B cell (primary cell): ENCODE results near the gene PTCHD4. TPM values are rescaled to one million over a fixed set of nuclear protein-coding genes. Genes with fewer than 3 reads are reported as not detected.

Experiments
- ATAC-seq: fragments of 200-7000 bp; cut with Tn5 transposase; one replicate; pipeline ENCODE4 v1.10.0; 2021; ENCODE audit warnings: low read depth, mild to moderate bottlenecking, moderate number of reproducible peaks, moderate library complexity
- CTCF ChIA-PET: fragments of 350-600 bp; sonication (Branson Sonifier 250); formaldehyde crosslinking; loops from one replicate; lab custom pipeline; 2021; ENCODE audit warnings: antibody characterized with exemption, inconsistent platforms; lab: Charles Lee
- POLR2A ChIA-PET: fragments of 350-600 bp; sonication (Branson Sonifier 250); formaldehyde crosslinking; loops from one replicate; lab custom pipeline; 2021; ENCODE audit warnings: antibody characterized with exemption; lab: Charles Lee
- DNase-seq: peaks from one replicate; pipeline ENCODE4 v3.0.0; 2013
- H2AFZ ChIP-seq: 2 replicates; pipeline ENCODE4 v1.6.1; 2012; ENCODE audit warnings: mild to moderate bottlenecking, low read depth, low read length; ENCODE audit not compliant: insufficient read depth, poor library complexity, severe bottlenecking
- H3K27ac ChIP-seq, 2 donors: 1 replicate in 1 of 2; 2 replicates in 1 of 2; pipeline ENCODE4 v1.5.1; 2012 to 2013; ENCODE audit warnings: low read length in 2 of 2, mild to moderate bottlenecking in 2 of 2, moderate library complexity in 1 of 2
- H3K27me3 ChIP-seq, 4 experiments: fragments of 200-600 bp in 1 of 4; sonication (generic) in 1 of 4; replicated peaks in 1 of 4; 1 replicate in 2 of 4; 2 replicates in 2 of 4; pipeline versions ENCODE4 v1.6.1 to v1.7.0; 2013 to 2016; ENCODE audit warnings: low read length in 3 of 4, mild to moderate bottlenecking in 2 of 4, mixed read lengths in 1 of 4, moderate library complexity in 1 of 4; ENCODE audit not compliant: insufficient read depth in 4 of 4, control insufficient read depth in 3 of 4; ENCODE audit errors: control extremely low read depth in 1 of 4
- H3K36me3 ChIP-seq, 2 experiments: replicated peaks in 1 of 2; 1 replicate in 1 of 2; 2 replicates in 1 of 2; pipeline versions ENCODE4 v1.6.1 to v1.7.1; 2013; ENCODE audit warnings: low read length in 1 of 2; ENCODE audit not compliant: insufficient read depth in 2 of 2, control insufficient read depth in 1 of 2; ENCODE audit errors: control extremely low read depth in 1 of 2, extremely low read depth in 1 of 2
- H3K4me1 ChIP-seq, 2 donors: fragments of 200-600 bp in 1 of 2; sonication (generic) in 1 of 2; 1 replicate in 1 of 2; 2 replicates in 1 of 2; pipeline versions ENCODE4 v1.5.1 to v1.6.1; 2013 to 2017; ENCODE audit warnings: low read length in 2 of 2; ENCODE audit not compliant: control insufficient read depth in 2 of 2, insufficient read depth in 2 of 2
- H3K4me2 ChIP-seq: replicated peaks from 2 replicates; pipeline ENCODE3; 2012; ENCODE audit warnings: mild to moderate bottlenecking, low read depth, low read length; ENCODE audit not compliant: poor library complexity, severe bottlenecking
- H3K4me3 ChIP-seq, 5 experiments: fragments of 200-600 bp in 1 of 5; sonication (generic) in 1 of 5; 1 replicate in 3 of 5; 2 replicates in 2 of 5; pipeline versions ENCODE4 v1.5.1 to v1.7.0; 2011 to 2016; ENCODE audit warnings: low read length in 4 of 5, mild to moderate bottlenecking in 4 of 5, low read depth in 2 of 5, control low read depth in 1 of 5, moderate library complexity in 1 of 5; ENCODE audit not compliant: insufficient read depth in 1 of 5; ENCODE audit errors: control extremely low read depth in 1 of 5, extremely low read depth in 1 of 5
- H3K79me2 ChIP-seq: fragments of 200-600 bp; sonication (generic); one replicate; pipeline ENCODE4 v1.6.0; 2016; ENCODE audit warnings: low read length; ENCODE audit not compliant: control insufficient read depth, insufficient read depth
- H3K9ac ChIP-seq: fragments of 200-600 bp; sonication (generic); 2 replicates; pipeline ENCODE4 v1.6.1; 2017; ENCODE audit warnings: mild to moderate bottlenecking, low read length, moderate library complexity
- H3K9me3 ChIP-seq, 3 donors: one replicate each; pipeline versions ENCODE4 v1.6.1 to v1.7.1; 2013; ENCODE audit warnings: low read length in 2 of 3; ENCODE audit not compliant: control insufficient read depth in 2 of 3, insufficient read depth in 1 of 3; ENCODE audit errors: control extremely low read depth in 1 of 3
- H4K20me1 ChIP-seq: 2 replicates; pipeline ENCODE4 v1.6.0; 2012; ENCODE audit warnings: mild to moderate bottlenecking, low read length; ENCODE audit not compliant: insufficient read depth, control insufficient read depth, poor library complexity, severe bottlenecking
- H3K27ac Mint-ChIP-seq: one replicate; pipeline ENCODE4 v1.8.0; 2021; ENCODE audit warnings: mixed read lengths
- H3K27me3 Mint-ChIP-seq: one replicate; pipeline ENCODE4 v1.8.0; 2021; ENCODE audit warnings: mixed read lengths
- H3K4me1 Mint-ChIP-seq: one replicate; pipeline ENCODE4 v1.8.0; 2021; ENCODE audit warnings: mixed read lengths
- H3K4me3 Mint-ChIP-seq: one replicate; pipeline ENCODE4 v1.8.0; 2021; ENCODE audit warnings: mixed read lengths
- H3K9me3 Mint-ChIP-seq: one replicate; pipeline ENCODE4 v1.8.0; 2022; ENCODE audit warnings: mixed read lengths; ENCODE audit not compliant: insufficient read depth
- CTCF ChIP-seq: fragments of 200-600 bp; IDR thresholded peaks from one replicate; pipeline ENCODE4 v1.8.0; 2022; ENCODE audit warnings: antibody characterized with exemption, mild to moderate bottlenecking
- EZH2 ChIP-seq: IDR thresholded peaks from 2 replicates; pipeline ENCODE4 v1.6.1; 2012; ENCODE audit warnings: borderline replicate concordance, low read depth, mild to moderate bottlenecking, moderate library complexity, low read length; ENCODE audit not compliant: insufficient read depth, poor library complexity, severe bottlenecking
- WGBS: methylation state at CpG from one replicate; pipeline ENCODE4 v1.1.5; 2013; ENCODE audit warnings: missing lambda C conversion rate; ENCODE audit not compliant: insufficient coverage; 5-methylcytosine and 5-hydroxymethylcytosine counted together
- intact Hi-C: fragments of 100-400 bp; cut with micrococcal nuclease; formaldehyde crosslinking; loops from one replicate; pipeline ENCODE4 v1.10.0; 2022
- polyA plus RNA-seq: library from polyadenylated mRNA; depleted of rRNA; stranded (reverse); fragments of >200 nt; gene quantifications from 2 replicates; pipeline ENCODE4 v1.2.3, GENCODE V29; 2012
- total RNA-seq, 2 donors: library from RNA; stranded (reverse); fragments of 120-200 nt in 1 of 2; gene quantifications; 1 replicate in 1 of 2; 2 replicates in 1 of 2; pipeline versions ENCODE4 v1.2.3 to v1.2.4, GENCODE V29; 2013 to 2022

PTCHD4 gene
- total and polyA plus RNA-seq, 2 donors (not counting 1 experiment from before 2014, with no cell fraction given), result not detected

GRCh38 chr6:48116699-48117645, 6.0 kb upstream of the PTCHD4 start:
- no peak for ATAC-seq
- ChIA-PET CTCF (no interaction called here), POLR2A (no interaction called here)
- DNase-seq, result no peak
- H3K27me3 Mint-ChIP-seq, result no peaks in the 10 kb centered on the region
- H3K27ac Mint-ChIP-seq, result no peak overlapping the region
- TF ChIP-seq EZH2 (no peak), CTCF (no peak)
- intact Hi-C loops, result no loop called here
- Histone ChIP-seq H3K27me3 (no peaks in the 10 kb centered on the region), H3K36me3 (no peaks in the 10 kb centered on the region), H2AFZ (no peak overlapping the region), H3K9ac (no peak overlapping the region), H4K20me1 (no peaks in the 10 kb centered on the region), H3K27ac (no peak overlapping the region), H3K4me3 (no peak overlapping the region), H3K79me2 (no peaks in the 10 kb centered on the region), H3K9me3 (no peaks in the 10 kb centered on the region), H3K4me1 (no peaks in the 10 kb centered on the region), H3K4me2 (no peak overlapping the region)
- no peaks in the 10 kb centered on the region for H3K4me1 Mint-ChIP-seq
- no peak overlapping the region for H3K4me3 Mint-ChIP-seq
- 97% methylated on average over 3 of the region's 3 CpGs for WGBS
- H3K9me3 Mint-ChIP-seq, result peaks cover 2% of the 10 kb centered on the region

GRCh38 chr6:48113130-48113529, 2.1 kb upstream of the PTCHD4 start:
- H3K4me2 ChIP-seq, result no peak overlapping the region
- no peaks in the 10 kb centered on the region for H3K9me3 ChIP-seq
- TF ChIP-seq EZH2 (no peak), CTCF (no peak)
- no peaks in the 10 kb centered on the region for H3K36me3 ChIP-seq
- H3K4me1 ChIP-seq, result no peaks in the 10 kb centered on the region
- H3K4me3 ChIP-seq, result no peak overlapping the region
- no peaks in the 10 kb centered on the region for H3K79me2 ChIP-seq
- DNase-seq (no peak), ATAC-seq (no peak)
- no peak overlapping the region for H3K27ac ChIP-seq
- H4K20me1 ChIP-seq, result no peaks in the 10 kb centered on the region
- CTCF ChIA-PET, result no interaction called here
- Mint-ChIP-seq H3K27me3 (no peaks in the 10 kb centered on the region), H3K4me3 (no peak overlapping the region), H3K27ac (no peak overlapping the region), H3K4me1 (no peaks in the 10 kb centered on the region), H3K9me3 (no peaks in the 10 kb centered on the region)
- H3K9ac ChIP-seq, result no peak overlapping the region
- intact Hi-C loops, result no loop called here
- 100% methylated on average over 1 of the region's 2 CpGs for WGBS
- no peaks in the 10 kb centered on the region for H3K27me3 ChIP-seq
- no peak overlapping the region for H2AFZ ChIP-seq
- POLR2A ChIA-PET, result no interaction called here
